Breast epithelium (tissue), 3 donors: ENCODE results near the gene COL6A2.
"Not testable (repeated sequence)": the region's sequence is repeated elsewhere in the genome, so short reads cannot be mapped to it uniquely, and the experiment has no call there.

Experiments
- CTCF ChIP-seq, 3 donors: fragments of 450-650 bp; IDR thresholded peaks; one replicate each; pipeline ENCODE4 v1.5.1; 2016 to 2017; ENCODE audit warnings: antibody characterized with exemption in 3 of 3, mild to moderate bottlenecking in 3 of 3, moderate library complexity in 3 of 3
- POLR2A ChIP-seq: fragments of 450-650 bp; IDR thresholded peaks from one replicate; pipeline ENCODE4 v1.6.1; 2016; ENCODE audit warnings: antibody characterized with exemption, mild to moderate bottlenecking, moderate library complexity
- POLR2AphosphoS5 ChIP-seq, 3 donors: sonication (generic); formaldehyde crosslinking; IDR thresholded peaks; one replicate each; pipeline ENCODE4 v1.6.1; 2017; ENCODE audit warnings: antibody characterized with exemption in 3 of 3

GRCh38 chr21:46147429-46147828 lies 49.5 kb downstream of the COL6A2 start:
- peak in 1 of 3 donors; percentile 21 for TF ChIP-seq CTCF (IDR thresholded peaks at IDR 0.05)
- not testable (repeated sequence) for TF ChIP-seq POLR2AphosphoS5 (IDR thresholded peaks at IDR 0.05); POLR2A
